HEK293T (cell line): Measurements from ENCODE around the gene KRT23.

Experiments
- CTCF ChIA-PET: fragments of 350-600 bp; formaldehyde crosslinking; extraction: SDS; loops from one replicate; lab custom pipeline; 2021; ENCODE audit warnings: antibody characterized with exemption, inconsistent platforms; lab: Yijun Ruan, JAX
- POLR2A ChIA-PET: fragments of 350-600 bp; formaldehyde crosslinking; extraction: SDS; loops from one replicate; lab custom pipeline; 2020; ENCODE audit warnings: antibody characterized with exemption, inconsistent platforms; lab: Yijun Ruan, JAX
- DNase-seq: peaks from one replicate; pipeline ENCODE4 v3.0.0; 2012; ENCODE audit warnings: mixed read lengths; ENCODE audit errors: extremely low spot score
- ARNT ChIP-seq: fragments of 450-650 bp; IDR thresholded peaks from 2 replicates; pipeline ENCODE4 v1.6.1; 2017; ENCODE audit warnings: mild to moderate bottlenecking
- BHLHE40 ChIP-seq: fragments of 450-650 bp; IDR thresholded peaks from 2 replicates; pipeline ENCODE4 v1.6.1; 2016; ENCODE audit warnings: mild to moderate bottlenecking, moderate library complexity, borderline replicate concordance
- CTBP1 ChIP-seq: fragments of 450-650 bp; IDR thresholded peaks from 2 replicates; pipeline ENCODE4 v1.6.1; 2016; ENCODE audit warnings: borderline replicate concordance
- ELF4 ChIP-seq: fragments of 450-650 bp; IDR thresholded peaks from 2 replicates; pipeline ENCODE4 v1.6.1; 2017; ENCODE audit warnings: antibody characterized with exemption
- FOXA1 ChIP-seq: fragments of 450-650 bp; IDR thresholded peaks from 2 replicates; pipeline ENCODE4 v1.6.1; 2016; ENCODE audit warnings: mild to moderate bottlenecking
- FOXK2 ChIP-seq: fragments of 450-650 bp; IDR thresholded peaks from 2 replicates; pipeline ENCODE4 v1.6.1; 2016; ENCODE audit warnings: mild to moderate bottlenecking
- FOXM1 ChIP-seq: fragments of 450-650 bp; IDR thresholded peaks from 2 replicates; pipeline ENCODE4 v1.6.1; 2017; ENCODE audit warnings: mild to moderate bottlenecking, borderline replicate concordance
- HDGF ChIP-seq: fragments of 450-650 bp; IDR thresholded peaks from 2 replicates; pipeline ENCODE4 v1.6.1; 2017; ENCODE audit warnings: antibody characterized with exemption, borderline replicate concordance
- L3MBTL2 ChIP-seq: fragments of 450-650 bp; conservative IDR thresholded peaks from 2 replicates; pipeline ENCODE4 v1.6.1; 2016; ENCODE audit warnings: mild to moderate bottlenecking
- LEF1 ChIP-seq: fragments of 450-650 bp; IDR thresholded peaks from 2 replicates; pipeline ENCODE4 v1.6.1; 2017; ENCODE audit warnings: mild to moderate bottlenecking, borderline replicate concordance
- NFRKB ChIP-seq: fragments of 450-650 bp; IDR thresholded peaks from 2 replicates; pipeline ENCODE4 v1.6.1; 2016; ENCODE audit warnings: mild to moderate bottlenecking, moderate library complexity
- PKNOX1 ChIP-seq: fragments of 450-650 bp; IDR thresholded peaks from 2 replicates; pipeline ENCODE4 v1.6.1; 2016
- SP1 ChIP-seq: fragments of 450-650 bp; IDR thresholded peaks from 2 replicates; pipeline ENCODE4 v1.6.1; 2017
- SUZ12 ChIP-seq: fragments of 450-650 bp; IDR thresholded peaks from 2 replicates; pipeline ENCODE4 v1.6.1; 2016; ENCODE audit warnings: mild to moderate bottlenecking
- TARDBP ChIP-seq: fragments of 450-650 bp; IDR thresholded peaks from 2 replicates; pipeline ENCODE4 v1.6.1; 2016
- ZNF384 ChIP-seq: fragments of 450-650 bp; IDR thresholded peaks from 2 replicates; pipeline ENCODE4 v1.6.1; 2016

Gene KRT23

DNA sequence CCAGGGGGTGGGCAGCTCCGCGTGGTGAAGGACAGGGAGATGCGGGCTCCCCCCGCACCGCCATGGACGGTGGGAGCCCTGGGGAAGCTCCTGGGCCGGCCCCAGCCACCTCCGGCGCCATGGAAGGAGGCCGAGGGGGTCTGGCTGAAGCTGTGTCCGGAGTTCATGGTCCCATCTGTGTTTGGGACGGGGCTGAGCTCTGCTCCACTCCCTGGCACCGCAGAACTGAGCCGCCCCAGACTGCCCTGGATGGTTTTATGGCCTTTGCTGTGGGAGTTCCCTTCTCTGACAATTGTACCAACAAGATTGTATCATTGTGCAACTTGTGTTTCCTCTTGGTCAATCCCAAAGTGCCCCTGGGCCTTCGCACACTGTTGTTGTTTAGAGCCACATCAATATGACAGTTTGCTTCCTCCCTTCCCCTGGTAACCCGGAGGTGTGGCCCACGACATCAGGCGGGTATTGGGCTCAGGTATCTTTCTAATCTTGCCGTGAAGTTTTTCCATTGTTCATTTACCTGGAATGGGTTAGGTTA lies 942 bp downstream of the KRT23 start:
- no peak for DNase-seq
- CTCF ChIA-PET: no interaction called here
- POLR2A ChIA-PET: no interaction called here
- no peak for TF ChIP-seq ELF4
- no peak for TF ChIP-seq PKNOX1
- no peak for TF ChIP-seq LEF1

DNA sequence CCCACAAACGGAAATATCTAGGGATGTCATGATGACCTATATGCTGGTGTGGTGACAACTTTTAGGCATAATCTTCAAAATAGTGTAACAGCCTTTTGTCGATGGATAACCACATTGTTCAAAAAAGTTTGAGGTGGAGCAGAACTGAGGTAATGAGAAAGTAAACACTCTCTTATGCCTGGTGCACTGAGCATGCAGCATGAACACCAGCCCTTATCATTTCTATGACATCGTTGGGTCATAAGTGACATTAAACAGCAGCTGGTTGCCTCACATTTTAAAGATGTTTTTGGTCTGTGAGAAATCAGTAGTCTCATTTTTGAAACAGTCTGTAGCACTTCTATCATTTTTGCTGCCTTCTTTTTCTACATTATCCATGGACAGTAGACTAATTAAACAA lies 1.8 kb downstream of the KRT23 start:
- TF ChIP-seq ELF4 (no peak), ARNT (no peak), FOXM1 (no peak), BHLHE40 (no peak), PKNOX1 (no peak), LEF1 (no peak), FOXA1 (no peak), L3MBTL2 (no peak), SUZ12 (no peak), TARDBP (no peak), CTBP1 (no peak), FOXK2 (no peak), NFRKB (no peak), HDGF (no peak)
- DNase-seq: no peak
- CTCF ChIA-PET: no interaction called here
- POLR2A ChIA-PET: no interaction called here

GRCh38 chr17:40932608-40933007 lies 4.8 kb downstream of the KRT23 start:
- TF ChIP-seq FOXA1 (no peak), ELF4 (no peak), LEF1 (no peak), NFRKB (no peak), HDGF (no peak), CTBP1 (no peak), PKNOX1 (no peak), FOXK2 (no peak), SP1 (no peak), ARNT (no peak), FOXM1 (no peak), L3MBTL2 (no peak), TARDBP (no peak), BHLHE40 (no peak), SUZ12 (no peak), ZNF384 (no peak)
- no peak for DNase-seq
- ChIA-PET POLR2A (no interaction called here), CTCF (interaction anchor here (0.5 to 0.6 kb wide), 2 partner anchors 259 to 474 kb away, joined by 3 to 4 read pairs; no protein-coding TSS in a partner anchor)

GRCh38 chr17:40931311-40931710 lies 6.1 kb downstream of the KRT23 start:
- ChIA-PET CTCF (interaction anchor here (0.7 kb wide), 1 partner anchor 79 kb away, joined by 3 read pairs; no protein-coding TSS in a partner anchor), POLR2A (no interaction called here)
- DNase-seq: no peak
- TF ChIP-seq FOXK2: no peak
- TF ChIP-seq L3MBTL2: no peak
- TF ChIP-seq FOXA1: no peak
- TF ChIP-seq ELF4: no peak
- TF ChIP-seq FOXM1: no peak
- no peak for TF ChIP-seq ZNF384
- no peak for TF ChIP-seq SUZ12
- TF ChIP-seq BHLHE40: no peak
- TF ChIP-seq LEF1: no peak
- TF ChIP-seq TARDBP: no peak
- TF ChIP-seq HDGF: no peak
- no peak for TF ChIP-seq CTBP1
- no peak for TF ChIP-seq SP1
- TF ChIP-seq PKNOX1: no peak
- no peak for TF ChIP-seq NFRKB
- TF ChIP-seq ARNT: no peak

- ChIA-PET POLR2A (no interaction called here), CTCF (interaction anchor here (0.6 kb wide), 1 partner anchor 999 kb away, joined by 3 read pairs; the partner anchor contains the start of gene ORMDL3)
- TF ChIP-seq FOXA1: no peak
- no peak for TF ChIP-seq NFRKB
- TF ChIP-seq SP1: no peak
- TF ChIP-seq HDGF: no peak
- no peak for TF ChIP-seq L3MBTL2
- no peak for TF ChIP-seq PKNOX1
- no peak for TF ChIP-seq FOXK2
- TF ChIP-seq SUZ12: no peak
- no peak for TF ChIP-seq CTBP1
- no peak for TF ChIP-seq LEF1
- no peak for TF ChIP-seq BHLHE40
- TF ChIP-seq FOXM1: no peak
- no peak for TF ChIP-seq ZNF384
- TF ChIP-seq ARNT: no peak
- TF ChIP-seq ELF4: no peak
- TF ChIP-seq TARDBP: no peak
- no peak for DNase-seq
These were observed 11.1 kb downstream of the KRT23 start for GRCh38 chr17:40926341-40926740.
